ENCODE results near the gene DGLUCY.

GRCh38 chr14:91261986-91262549, 148.2 kb downstream of the DGLUCY start:
- no peak for TF ChIP-seq CTCF (IDR thresholded peaks at IDR 0.05; ENCODE audit: low read depth, low read length, missing input control)
- TF ChIP-seq HNF4A (conservative IDR thresholded peaks at IDR 0.05): no peak
- no peak for TF ChIP-seq MAX (IDR thresholded peaks at IDR 0.05)
- TF ChIP-seq REST (IDR thresholded peaks at IDR 0.05): no peak
- no peak for TF ChIP-seq TAF1 (conservative IDR thresholded peaks at IDR 0.05)
- TF ChIP-seq GABPA (IDR thresholded peaks at IDR 0.05 in 1 of 2, conservative IDR thresholded peaks at IDR 0.05 in 1 of 2): no peak

Measured in liver (tissue), 3 donors.